ENCODE measurements around the gene SLC45A3.

- TF ChIP-seq CTCF (conservative IDR thresholded peaks at IDR 0.05) (no peak), ZFX (IDR thresholded peaks at IDR 0.05) (no peak)
Observed at GRCh38 chr1:205700865-205701401, 20.6 kb upstream of the SLC45A3 start.

All from C4-2B (cell line).